Activated CD4-positive, alpha-beta T cell treated with anti-CD3 and anti-CD28 coated beads, Interleukin-10, Interleukin-2, amounts not matched to agents 100 ng/mL and 50 ng/mL, durations not matched to agents 16 hours and 8 hours (primary cell): ENCODE data around the gene SPRED3.

Experiments
- DNase-seq: peaks from one replicate; pipeline ENCODE4 v3.0.0-alpha.2; 2020

The SPRED3 gene

GRCh38 chr19:38374332-38375097 is 14.0 kb upstream of the SPRED3 start, which contains the start of gene PSMD8:
PSMD8 (plus strand) TSS chr19:38374571; CDS start chr19:38374602, 31 bp downstream.
- peak; percentile 100 for DNase-seq

- DNase-seq, result no peak
Observed at GRCh38 chr19:38375098-38375493, 13.4 kb upstream of the SPRED3 start.

DNA sequence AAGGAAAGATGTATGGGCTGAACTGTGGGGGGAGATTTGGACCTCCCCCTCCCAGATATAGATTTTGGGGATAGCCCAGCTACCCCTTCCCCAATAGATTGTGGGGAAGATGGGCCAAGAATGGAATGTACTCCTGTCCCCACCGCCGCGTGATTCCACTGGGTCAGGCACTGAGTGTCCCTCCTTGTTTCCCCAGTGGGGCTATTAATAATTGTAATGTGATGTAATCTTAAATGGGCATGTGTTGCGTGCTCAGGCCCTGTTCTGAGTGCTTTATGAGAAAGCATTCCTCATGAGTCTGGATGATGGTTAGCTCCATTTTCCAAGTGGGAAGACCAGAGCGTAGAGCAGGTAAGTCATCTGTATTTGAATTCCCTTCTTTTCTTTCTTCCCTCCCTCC is 12.7 kb upstream of the SPRED3 start:
- DNase-seq, result no peak

DNA sequence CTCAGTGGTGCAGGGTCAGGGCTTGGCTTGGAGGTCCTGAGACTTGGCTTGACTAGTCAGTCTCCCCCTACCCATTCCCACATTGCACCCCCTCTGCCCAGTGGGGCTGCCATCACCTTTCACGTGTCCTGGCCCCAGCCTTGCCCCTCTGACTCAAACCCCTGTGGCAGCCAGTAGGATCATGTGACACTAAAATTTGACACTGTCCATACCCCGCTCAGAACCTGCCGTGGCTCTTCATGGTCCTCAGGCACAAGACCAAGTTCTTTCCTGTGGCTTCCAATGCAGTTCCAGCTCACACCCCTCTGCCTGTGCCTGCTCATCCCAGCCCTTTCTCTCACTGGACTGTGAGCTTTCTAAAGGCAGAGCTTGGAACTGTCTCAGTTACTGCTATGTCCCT is 11.9 kb upstream of the SPRED3 start:
- no peak for DNase-seq

DNA sequence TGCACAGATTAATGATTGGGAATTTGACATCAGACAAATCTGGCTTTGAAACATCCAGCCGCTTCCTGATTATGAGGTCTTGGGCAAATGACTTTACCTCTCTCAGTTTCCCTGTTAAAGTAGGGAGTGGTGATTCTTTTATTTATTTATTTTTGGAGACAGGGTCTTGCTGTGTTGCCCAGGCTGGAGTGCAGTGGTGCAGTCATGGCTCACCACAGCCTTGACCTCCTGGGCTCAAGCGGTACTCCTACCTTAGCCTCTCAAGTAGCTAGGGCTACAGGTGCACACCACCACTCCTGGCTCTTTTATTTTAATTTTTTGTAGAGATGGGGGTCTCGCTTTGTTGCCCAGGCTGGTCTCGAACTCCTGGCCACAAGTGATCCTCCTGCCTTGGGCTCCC is 11.4 kb upstream of the SPRED3 start:
- no peak for DNase-seq

DNA sequence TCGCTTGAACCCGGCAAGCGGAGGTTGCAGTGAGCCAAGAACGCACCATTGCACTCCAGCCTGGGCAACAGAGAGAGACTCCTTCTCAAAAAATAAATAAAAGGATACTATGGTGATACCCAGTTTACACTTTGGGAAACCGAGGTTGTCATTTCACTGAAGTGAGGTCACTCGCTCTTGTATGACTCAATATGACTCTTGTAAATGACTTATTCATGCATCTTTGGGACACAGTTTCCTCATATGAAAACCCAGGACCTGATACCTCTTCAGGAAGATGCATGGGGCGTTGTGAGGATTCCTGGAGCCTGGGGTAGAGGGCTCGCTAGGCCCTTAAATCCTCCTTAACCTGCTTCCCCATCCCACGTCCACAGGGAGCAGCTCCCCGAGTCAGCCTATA is 9.6 kb upstream of the SPRED3 start:
- no peak for DNase-seq

DNA sequence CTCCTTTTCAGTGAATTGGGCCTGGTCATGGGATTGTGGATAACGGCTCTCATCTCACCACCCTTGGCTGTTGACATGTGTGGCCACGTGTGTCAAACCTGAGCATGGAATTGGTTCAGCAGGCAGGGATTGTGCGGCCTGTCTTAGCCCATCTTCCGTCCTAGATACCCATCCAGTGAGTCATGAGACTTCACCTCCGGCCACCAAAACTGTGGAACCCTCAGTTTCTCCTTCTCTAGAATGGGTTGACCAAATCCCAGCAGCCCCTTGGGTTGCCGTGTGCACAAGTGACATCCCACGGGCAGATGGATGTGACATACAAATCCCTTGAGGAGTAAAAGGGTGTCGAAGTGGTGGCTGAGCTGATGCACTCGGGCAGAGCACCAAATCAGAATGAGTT is 7.4 kb upstream of the SPRED3 start:
- DNase-seq, result no peak

- DNase-seq, result no peak
Observed at GRCh38 chr19:38383184-38383583, 5.3 kb upstream of the SPRED3 start.

- no peak for DNase-seq
Observed at GRCh38 chr19:38383743-38384142, 4.8 kb upstream of the SPRED3 start.

DNA sequence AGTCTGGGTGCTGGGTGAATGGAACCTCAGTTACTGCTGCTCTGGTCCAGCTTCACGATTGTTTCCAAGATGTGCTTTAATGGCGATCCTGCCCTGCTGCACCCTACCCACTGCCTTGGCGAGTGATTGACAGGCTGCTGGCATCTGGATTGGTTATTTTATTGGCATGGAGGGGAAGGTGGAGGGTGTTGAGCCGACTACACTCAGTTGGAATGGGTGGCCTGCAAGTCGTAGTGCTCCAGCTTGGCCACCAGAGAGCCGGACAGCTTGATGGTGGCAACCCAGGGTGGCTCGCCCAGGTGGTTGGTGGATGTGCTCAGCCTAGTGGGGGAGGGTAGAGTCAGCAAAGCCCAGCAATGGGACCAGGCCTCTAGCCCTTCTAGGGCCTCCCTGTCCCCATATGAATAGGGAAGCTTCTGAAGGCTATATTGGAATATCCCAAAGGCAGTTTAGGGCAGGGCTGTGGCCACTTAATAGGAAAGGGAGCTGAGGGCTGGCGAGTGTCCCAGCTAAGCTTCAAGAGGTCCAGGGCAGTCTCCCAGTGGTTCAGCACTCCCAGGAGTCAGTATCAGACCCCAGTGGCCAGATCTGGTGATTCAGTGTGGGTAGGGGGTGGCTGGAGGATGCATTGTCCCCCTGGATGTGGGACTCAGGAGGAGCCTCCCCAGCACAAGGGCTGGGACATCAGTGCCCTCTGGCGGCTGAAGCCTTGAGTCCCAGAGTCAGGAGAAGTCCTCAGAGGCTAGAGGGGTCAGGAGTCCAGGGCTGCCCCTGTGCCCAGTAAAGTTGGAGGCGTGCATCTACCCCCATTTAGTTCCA is 4.1 kb upstream of the SPRED3 start:
- DNase-seq, result no peak

GRCh38 chr19:38385057-38385803 is 3.3 kb upstream of the SPRED3 start:
- no peak for DNase-seq

DNA sequence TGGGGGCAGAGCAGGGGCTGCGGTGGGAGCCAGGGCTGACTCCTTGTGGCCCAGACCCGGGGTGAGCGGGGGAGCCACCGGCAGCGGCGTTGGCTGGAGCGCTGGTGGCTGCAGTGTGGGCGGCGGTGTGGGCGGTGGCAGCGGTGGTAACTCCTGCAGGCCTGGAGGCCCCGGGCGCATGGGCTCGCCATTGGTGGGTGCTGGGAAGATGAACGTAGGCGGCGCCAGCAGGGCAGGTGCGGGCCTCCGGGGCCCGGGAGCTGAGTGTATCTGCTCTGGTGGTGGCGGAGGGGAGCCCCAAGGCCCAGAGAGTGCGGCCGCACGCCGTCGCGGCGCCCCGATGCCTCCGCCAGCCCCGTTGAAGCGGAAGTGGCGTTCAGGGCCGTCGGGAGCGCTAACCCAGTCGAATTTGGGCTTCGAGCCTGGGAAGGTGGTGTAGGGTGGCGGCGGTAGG is 2.7 kb upstream of the SPRED3 start:
- DNase-seq, result no peak

DNA sequence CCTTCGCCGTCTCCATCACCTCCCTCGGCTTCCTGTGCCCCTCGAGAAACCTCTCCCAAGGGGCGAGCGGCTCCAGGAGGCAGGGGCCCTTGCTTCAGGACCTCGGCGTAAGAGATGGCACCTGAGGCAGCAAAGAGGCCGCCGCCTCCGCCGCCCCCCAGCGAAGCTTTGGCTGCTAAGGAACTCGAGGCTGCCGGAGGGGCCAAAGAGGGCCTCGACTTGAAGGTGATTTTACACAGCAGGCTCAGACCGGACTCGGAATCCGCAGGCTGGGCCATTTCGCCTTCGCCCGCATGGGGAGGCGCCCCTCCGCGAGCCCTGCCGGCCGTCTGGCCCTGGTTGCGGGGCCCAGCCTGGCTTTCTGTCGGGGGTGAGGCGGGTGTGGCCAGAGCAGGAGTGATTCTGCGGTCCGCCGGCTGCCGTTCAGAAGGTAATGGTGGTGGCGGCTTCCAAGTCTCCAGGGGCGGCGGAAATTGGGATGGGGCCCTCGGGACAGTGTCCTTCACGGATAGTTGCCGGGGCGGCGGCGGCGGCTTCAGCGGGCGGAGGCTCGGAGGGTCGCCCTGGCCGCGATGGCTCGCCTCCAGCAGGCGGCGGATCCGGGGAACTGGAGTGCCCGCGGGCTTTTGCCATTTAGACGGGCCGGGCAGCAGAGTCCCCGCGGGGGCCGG is 2.1 kb upstream of the SPRED3 start:
- no peak for DNase-seq

GRCh38 chr19:38386971-38387549 is 1.4 kb upstream of the SPRED3 start:
- DNase-seq, result no peak

GRCh38 chr19:38387550-38388348 is 748 bp upstream of the SPRED3 start, which contains the start of gene GGN:
GGN (minus strand) TSS chr19:38388034; CDS start chr19:38387261, 773 bp downstream.
- DNase-seq, result peak; percentile 83

DNA sequence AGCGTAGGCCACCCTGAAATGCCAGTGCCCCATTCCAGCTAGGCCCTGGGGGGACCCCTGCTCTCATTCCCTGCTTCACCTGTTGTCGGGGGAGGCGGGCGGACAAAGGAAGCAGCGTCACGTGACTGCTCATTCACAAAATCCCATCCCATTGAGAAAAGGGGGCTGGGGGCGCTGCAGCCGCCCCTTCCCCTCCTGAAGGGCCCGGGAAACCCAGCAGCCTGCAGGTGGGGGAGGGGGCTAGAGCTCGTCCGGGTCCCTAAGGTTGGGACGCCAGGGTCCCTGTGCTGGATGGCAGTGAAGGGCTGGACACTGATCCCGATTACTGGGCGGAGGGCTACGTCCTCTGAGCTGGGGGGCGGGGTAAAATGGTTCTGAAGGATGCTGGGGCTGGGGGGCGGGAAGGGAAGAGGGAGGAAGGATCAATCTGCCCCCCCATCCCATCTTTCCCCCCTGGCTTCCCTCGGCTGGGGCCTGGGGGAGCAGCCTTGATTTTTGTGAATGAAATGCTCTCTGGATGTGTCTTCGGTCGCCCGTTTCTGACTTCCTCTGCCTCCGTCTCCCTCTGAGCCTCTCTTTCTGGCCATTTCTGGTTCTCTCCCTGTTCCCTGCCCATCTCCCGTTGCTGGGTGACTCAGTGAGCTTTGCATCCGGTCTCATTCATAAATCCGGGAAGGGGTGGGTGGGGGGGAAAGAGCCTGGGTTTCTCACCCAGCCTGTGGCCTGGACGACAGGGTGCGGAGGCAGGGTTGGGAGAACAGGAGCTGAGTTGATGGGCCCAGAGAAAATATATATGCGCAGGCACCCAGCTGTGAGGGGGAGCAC is 816 bp downstream of the SPRED3 start:
- DNase-seq, result no peak

DNA sequence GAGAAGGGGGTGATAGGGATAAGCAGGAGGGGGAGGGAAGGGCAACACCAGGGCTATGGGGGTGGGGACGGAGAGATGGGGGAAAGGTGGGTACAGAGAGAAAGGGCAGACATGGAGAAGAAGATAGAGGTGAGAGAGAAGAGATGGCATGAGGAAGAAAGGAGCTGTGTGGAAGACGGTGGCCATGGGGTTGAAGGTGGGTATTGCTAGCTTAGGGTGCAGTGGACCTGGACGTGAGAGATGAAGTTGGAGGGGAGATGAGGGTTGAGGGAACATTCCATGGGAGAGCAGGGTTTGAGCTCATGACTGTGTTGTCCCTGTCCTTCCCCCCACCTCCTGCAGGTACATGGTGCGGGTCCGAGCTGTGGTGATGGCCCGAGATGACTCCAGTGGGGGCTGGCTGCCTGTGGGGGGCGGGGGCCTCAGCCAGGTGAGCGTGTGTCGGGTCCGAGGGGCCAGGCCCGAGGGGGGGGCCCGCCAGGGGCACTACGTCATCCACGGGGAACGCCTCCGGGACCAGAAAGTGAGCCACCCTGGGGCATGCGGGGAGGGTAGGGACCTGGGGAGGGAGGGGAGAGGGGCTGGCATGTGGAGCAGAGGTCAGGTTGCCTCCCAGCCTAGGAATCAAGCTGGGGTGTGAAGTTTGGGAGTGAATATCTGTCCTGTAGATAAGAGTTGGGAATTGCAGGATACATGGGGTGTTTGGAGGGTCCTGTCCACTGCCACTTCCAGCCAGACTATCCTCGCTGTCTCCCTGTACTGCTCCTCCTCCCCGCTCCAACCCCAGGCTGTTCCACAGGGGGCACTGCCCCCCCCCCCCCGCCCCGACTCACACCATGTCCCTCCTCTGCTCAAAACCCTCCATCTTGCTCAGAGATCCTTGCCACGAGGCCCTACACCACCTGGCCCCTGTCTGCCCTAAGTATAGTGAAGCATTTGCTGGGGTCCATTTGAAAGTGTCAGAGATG is 1.7 kb downstream of the SPRED3 start:
- DNase-seq, result no peak

- DNase-seq, result no peak
Observed at GRCh38 chr19:38391911-38392464, 3.5 kb downstream of the SPRED3 start.
